ENCODE measurements around the gene POMT2.

GRCh38 chr14:77342726-77343397, 22.2 kb upstream of the POMT2 start:
- no peak for TF ChIP-seq POLR2A (IDR thresholded peaks at IDR 0.05; ENCODE audit: low read length)
- no peak for TF ChIP-seq GATA1 (IDR thresholded peaks at IDR 0.05; ENCODE audit: low read depth, low read length)

Data from erythroblast (primary cell).